GM12878 (cell line): ENCODE data around the gene TOMM22. TPM values are rescaled to one million over a fixed set of nuclear protein-coding genes. Genes with fewer than 3 reads are reported as not detected.

Experiments
- BRCA1 ChIP-seq: IDR thresholded peaks from 2 replicates; pipeline ENCODE4 v1.6.1; 2011; ENCODE audit warnings: low read depth, low read length, improper control_type of control experiment
- CEBPB ChIP-seq, 2 experiments: fragments of 150-350 bp in 1 of 2; IDR thresholded peaks; 2 replicates each; pipeline ENCODE4 v1.6.1; 2012 to 2014; ENCODE audit warnings: low read depth in 2 of 2, low read length in 2 of 2, borderline replicate concordance in 1 of 2, inconsistent platforms in 1 of 2
- CHD2 ChIP-seq: IDR thresholded peaks from 2 replicates; pipeline ENCODE4 v1.6.1; 2011; ENCODE audit warnings: low read depth, low read length, improper control_type of control experiment, borderline replicate concordance
- EED ChIP-seq: sonication (generic); IDR thresholded peaks from 2 replicates; pipeline ENCODE4 v1.6.1; 2016; ENCODE audit warnings: antibody characterized with exemption, low read depth
- EP300 ChIP-seq, 2 experiments: fragments of 150-350 bp in 1 of 2; IDR thresholded peaks; 2 replicates each; pipeline ENCODE4 v1.6.1; 2011 to 2012; ENCODE audit warnings: low read depth in 2 of 2, low read length in 2 of 2, borderline replicate concordance in 1 of 2, improper control_type of control experiment in 1 of 2, inconsistent platforms in 1 of 2; ENCODE audit not compliant: control insufficient read depth in 1 of 2
- ESRRA ChIP-seq: IDR thresholded peaks from 2 replicates; pipeline ENCODE4 v1.6.1; 2012; ENCODE audit warnings: mild to moderate bottlenecking, low read length, improper control_type of control experiment
- ETV6 ChIP-seq, 2 experiments: fragments of 450-650 bp in 1 of 2; IDR thresholded peaks in 1 of 2; conservative IDR thresholded peaks in 1 of 2; 2 replicates each; pipeline ENCODE4 v1.6.1; 2014; ENCODE audit warnings: antibody characterized with exemption in 1 of 2, borderline replicate concordance in 1 of 2, low read depth in 1 of 2, mild to moderate bottlenecking in 1 of 2, moderate library complexity in 1 of 2
- GATAD2B ChIP-seq: fragments of 450-650 bp; conservative IDR thresholded peaks from 2 replicates; pipeline ENCODE4 v1.6.1; 2017; ENCODE audit warnings: low read depth, mild to moderate bottlenecking, moderate library complexity
- HCFC1 ChIP-seq: fragments of 150-350 bp; IDR thresholded peaks from 2 replicates; pipeline ENCODE4 v1.6.1; 2014; ENCODE audit warnings: low read length
- IKZF2 ChIP-seq, 2 experiments: fragments of 450-650 bp; IDR thresholded peaks; 2 replicates each; pipeline ENCODE4 v1.6.1; 2017; ENCODE audit warnings: mild to moderate bottlenecking in 2 of 2, moderate library complexity in 2 of 2
- KLF5 ChIP-seq: fragments of 450-650 bp; IDR thresholded peaks from 2 replicates; pipeline ENCODE4 v1.6.1; 2014; ENCODE audit warnings: mild to moderate bottlenecking; ENCODE audit not compliant: partially characterized antibody
- MEF2B ChIP-seq: fragments of 450-650 bp; IDR thresholded peaks from 2 replicates; pipeline ENCODE4 v1.6.1; 2018; ENCODE audit warnings: mild to moderate bottlenecking, moderate library complexity; ENCODE audit not compliant: partially characterized antibody, poor library complexity, severe bottlenecking
- NBN ChIP-seq: fragments of 450-650 bp; IDR thresholded peaks from 2 replicates; pipeline ENCODE4 v1.6.1; 2016
- NFXL1 ChIP-seq: fragments of 450-650 bp; IDR thresholded peaks from 2 replicates; pipeline ENCODE4 v1.6.1; 2017; ENCODE audit warnings: antibody characterized with exemption, mild to moderate bottlenecking, borderline replicate concordance
- NR2F1 ChIP-seq: fragments of 450-650 bp; conservative IDR thresholded peaks from 2 replicates; pipeline ENCODE4 v1.6.1; 2017; ENCODE audit warnings: mild to moderate bottlenecking
- RAD51 ChIP-seq: fragments of 450-650 bp; IDR thresholded peaks from 2 replicates; pipeline ENCODE4 v1.6.1; 2016; ENCODE audit warnings: moderate library complexity, mild to moderate bottlenecking, inconsistent platforms
- RFX5 ChIP-seq: IDR thresholded peaks from 2 replicates; pipeline ENCODE4 v1.6.1; 2011; ENCODE audit warnings: low read depth, low read length, improper control_type of control experiment
- SIN3A ChIP-seq: IDR thresholded peaks from 2 replicates; pipeline ENCODE4 v1.6.1; 2012; ENCODE audit warnings: low read depth, low read length, improper control_type of control experiment
- SP1 ChIP-seq: IDR thresholded peaks from one replicate; pipeline ENCODE4 v1.6.1; 2011; ENCODE audit warnings: low read depth, low read length
- TAF1 ChIP-seq: IDR thresholded peaks from 2 replicates; pipeline ENCODE4 v1.6.1; 2011; ENCODE audit warnings: mild to moderate bottlenecking, low read depth, low read length, borderline replicate concordance
- WRNIP1 ChIP-seq: IDR thresholded peaks from 2 replicates; pipeline ENCODE4 v1.6.1; 2011; ENCODE audit warnings: low read depth, low read length, improper control_type of control experiment, borderline replicate concordance
- ZNF207 ChIP-seq: fragments of 450-650 bp; IDR thresholded peaks from 2 replicates; pipeline ENCODE4 v1.6.1; 2014; ENCODE audit warnings: antibody characterized with exemption, mild to moderate bottlenecking, borderline replicate concordance
- ZNF274 ChIP-seq: IDR thresholded peaks from one replicate; pipeline ENCODE4 v1.8.0; 2011; ENCODE audit not compliant: insufficient read length, insufficient read depth
- polyA plus RNA-seq, 11 experiments: library from polyadenylated mRNA; depleted of rRNA in 4 of 11; unstranded in 6 of 11; stranded (reverse) in 5 of 11; fragments of >200 nt; fragmentation: Nextera tagmentation in 4 of 11; fragmentation: Illumina TruSeq in 1 of 11; extraction: Ambion mirVana in 4 of 11; extraction: Trizol in 1 of 11; gene quantifications; 1 replicate in 1 of 11; 2 replicates in 10 of 11; pipeline versions ENCODE4 v1.2.1 to v1.2.3, GENCODE V29; 2011 to 2016; ENCODE audit warnings: inconsistent platforms in 2 of 11, missing spikeins in 2 of 11, low read depth in 1 of 11
- total RNA-seq, 4 experiments: library from RNA; depleted of rRNA in 3 of 4; stranded (reverse); fragments of >200 nt in 3 of 4; fragmentation: Illumina TruSeq in 1 of 4; extraction: Trizol in 1 of 4; gene quantifications; 2 replicates each; pipeline versions ENCODE4 v1.2.1 to v1.2.3, GENCODE V29; 2013 to 2021
- TF ChIP-seq, protein P1 (sequence below): IDR thresholded peaks from 2 replicates; pipeline ENCODE4 v1.6.1; 2011; ENCODE audit warnings: borderline replicate concordance, low read depth, mild to moderate bottlenecking, moderate library complexity, low read length; ENCODE audit not compliant: insufficient read depth, poor library complexity, severe bottlenecking
- TF ChIP-seq, protein P2 (sequence below): fragments of 450-650 bp; conservative IDR thresholded peaks from 2 replicates; pipeline ENCODE4 v1.6.1; 2017; ENCODE audit warnings: mild to moderate bottlenecking, moderate library complexity
- TF ChIP-seq, protein P3 (sequence below): IDR thresholded peaks from 2 replicates; pipeline ENCODE4 v1.6.1; 2012; ENCODE audit warnings: low read depth, low read length, improper control_type of control experiment

The TOMM22 gene
- total and polyA plus RNA-seq, 10 of the 15 experiments (the other 5 are each of a cell fraction or from before 2014, with no cell fraction given), result 37.6 to 197 (median 94.9) TPM

DNA sequence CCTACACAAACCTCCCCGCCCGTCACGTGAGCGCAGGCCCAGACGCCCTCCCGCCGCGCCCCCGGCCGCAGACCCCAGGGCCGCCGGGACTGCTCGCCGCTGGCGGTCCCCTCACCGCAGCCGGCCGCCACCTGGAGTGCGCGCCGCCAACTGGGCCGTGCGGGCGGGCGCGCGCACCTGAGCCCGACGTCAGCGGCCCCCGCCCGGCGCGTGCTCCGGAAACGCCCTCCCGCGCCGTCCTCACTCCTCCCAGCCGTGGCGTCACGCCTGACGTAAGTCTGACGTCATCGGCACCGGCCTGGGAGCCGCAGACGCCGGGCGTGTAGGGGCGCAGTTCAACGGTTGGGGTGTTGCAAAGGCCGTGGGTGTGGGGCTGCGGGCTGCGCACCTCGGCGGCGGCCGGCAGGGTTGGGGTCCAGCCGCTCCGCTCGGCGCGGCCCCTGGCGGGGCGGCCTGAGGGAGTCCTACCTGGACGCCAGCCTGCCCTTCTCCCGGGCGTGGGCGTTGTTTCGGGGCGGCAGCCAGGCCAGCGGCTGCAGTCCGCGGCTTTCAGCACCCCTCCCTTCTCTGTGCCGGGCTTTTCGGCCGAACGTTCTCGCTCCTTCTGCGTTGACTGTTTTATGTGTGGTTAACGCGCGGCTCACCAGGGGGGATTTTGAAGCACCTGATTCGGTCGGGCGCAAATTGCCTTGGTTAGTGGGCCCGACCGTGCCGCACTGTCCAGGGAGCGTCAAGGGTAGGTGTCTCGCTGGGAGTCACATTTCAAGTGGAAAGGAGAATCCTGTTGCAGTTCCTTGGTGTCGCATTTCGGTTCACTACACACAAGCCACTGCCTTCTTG lies 19.3 kb downstream of the TOMM22 start, which contains the start of gene JOSD1 (continued):
- TF ChIP-seq WRNIP1 (no peak), NR2F1 (peak; percentile 91), IKZF2 (IDR thresholded peaks at IDR 0.05) (peak; percentile 45 to 59; a peak in 3 of 4 replicates), KLF5 (peak; percentile 83), ZNF274 (no peak), ZNF207 (peak; percentile 77; the same call in 1 of the 2 replicates), NFXL1 (no peak), ETV6 (conservative IDR thresholded peaks at IDR 0.05 in 1 of 2, IDR thresholded peaks at IDR 0.05 in 1 of 2; ENCODE audit: borderline replicate concordance in 1 of 2, low read depth in 1 of 2) (peak in 1 of 2 experiments; percentile 10; a peak in 1 of 4 replicates), CHD2 (peak; percentile 88), EP300 (IDR thresholded peaks at IDR 0.05; ENCODE audit: borderline replicate concordance in 1 of 2, control insufficient read depth in 1 of 2, low read depth in 2 of 2, low read length in 2 of 2) (peak; percentile 68 to 90; a peak in 3 of 4 replicates), CEBPB (IDR thresholded peaks at IDR 0.05; ENCODE audit: borderline replicate concordance in 1 of 2, low read depth in 2 of 2, low read length in 2 of 2) (no peak), RAD51 (no peak), ESRRA (no peak; the same call in 1 of the 2 replicates), TAF1 (peak; percentile 45; the same call in 1 of the 2 replicates), SIN3A (no peak), RFX5 (peak; percentile 61; the same call in 1 of the 2 replicates), NBN (peak; percentile 93), EED (0 out of 2 replicates have a peak, but pooled peaks have one; percentile 18), HCFC1 (peak; percentile 44; the same call in 1 of the 2 replicates), MEF2B (peak; percentile 30), GATAD2B (peak; percentile 98), SP1 (peak; percentile 84), BRCA1 (peak; percentile 45; the same call in 1 of the 2 replicates)
- TF ChIP-seq, protein P1, sequence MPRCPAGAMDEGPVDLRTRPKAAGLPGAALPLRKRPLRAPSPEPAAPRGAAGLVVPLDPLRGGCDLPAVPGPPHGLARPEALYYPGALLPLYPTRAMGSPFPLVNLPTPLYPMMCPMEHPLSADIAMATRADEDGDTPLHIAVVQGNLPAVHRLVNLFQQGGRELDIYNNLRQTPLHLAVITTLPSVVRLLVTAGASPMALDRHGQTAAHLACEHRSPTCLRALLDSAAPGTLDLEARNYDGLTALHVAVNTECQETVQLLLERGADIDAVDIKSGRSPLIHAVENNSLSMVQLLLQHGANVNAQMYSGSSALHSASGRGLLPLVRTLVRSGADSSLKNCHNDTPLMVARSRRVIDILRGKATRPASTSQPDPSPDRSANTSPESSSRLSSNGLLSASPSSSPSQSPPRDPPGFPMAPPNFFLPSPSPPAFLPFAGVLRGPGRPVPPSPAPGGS, result peak; percentile 13
- TF ChIP-seq, protein P2, sequence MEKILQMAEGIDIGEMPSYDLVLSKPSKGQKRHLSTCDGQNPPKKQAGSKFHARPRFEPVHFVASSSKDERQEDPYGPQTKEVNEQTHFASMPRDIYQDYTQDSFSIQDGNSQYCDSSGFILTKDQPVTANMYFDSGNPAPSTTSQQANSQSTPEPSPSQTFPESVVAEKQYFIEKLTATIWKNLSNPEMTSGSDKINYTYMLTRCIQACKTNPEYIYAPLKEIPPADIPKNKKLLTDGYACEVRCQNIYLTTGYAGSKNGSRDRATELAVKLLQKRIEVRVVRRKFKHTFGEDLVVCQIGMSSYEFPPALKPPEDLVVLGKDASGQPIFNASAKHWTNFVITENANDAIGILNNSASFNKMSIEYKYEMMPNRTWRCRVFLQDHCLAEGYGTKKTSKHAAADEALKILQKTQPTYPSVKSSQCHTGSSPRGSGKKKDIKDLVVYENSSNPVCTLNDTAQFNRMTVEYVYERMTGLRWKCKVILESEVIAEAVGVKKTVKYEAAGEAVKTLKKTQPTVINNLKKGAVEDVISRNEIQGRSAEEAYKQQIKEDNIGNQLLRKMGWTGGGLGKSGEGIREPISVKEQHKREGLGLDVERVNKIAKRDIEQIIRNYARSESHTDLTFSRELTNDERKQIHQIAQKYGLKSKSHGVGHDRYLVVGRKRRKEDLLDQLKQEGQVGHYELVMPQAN, result peak; percentile 79
- TF ChIP-seq, protein P3, sequence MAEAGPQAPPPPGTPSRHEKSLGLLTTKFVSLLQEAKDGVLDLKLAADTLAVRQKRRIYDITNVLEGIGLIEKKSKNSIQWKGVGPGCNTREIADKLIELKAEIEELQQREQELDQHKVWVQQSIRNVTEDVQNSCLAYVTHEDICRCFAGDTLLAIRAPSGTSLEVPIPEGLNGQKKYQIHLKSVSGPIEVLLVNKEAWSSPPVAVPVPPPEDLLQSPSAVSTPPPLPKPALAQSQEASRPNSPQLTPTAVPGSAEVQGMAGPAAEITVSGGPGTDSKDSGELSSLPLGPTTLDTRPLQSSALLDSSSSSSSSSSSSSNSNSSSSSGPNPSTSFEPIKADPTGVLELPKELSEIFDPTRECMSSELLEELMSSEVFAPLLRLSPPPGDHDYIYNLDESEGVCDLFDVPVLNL, result no peak
